Tibial artery (tissue), 4 donors: Measurements from ENCODE around the gene NCOR2.

Source experiments
- DNase-seq, 2 donors: peaks; one replicate each; pipeline ENCODE4 v3.0.0-alpha.2; 2019
- H3K27ac ChIP-seq, 2 donors: fragments of 200-600 bp; sonication (generic) in 1 of 2; 1 replicate in 1 of 2; 2 replicates in 1 of 2; pipeline ENCODE4 v1.5.1; 2018 to 2019; ENCODE audit warnings: mild to moderate bottlenecking in 1 of 2
- H3K27me3 ChIP-seq, 2 donors: fragments of 200-600 bp; sonication (generic) in 1 of 2; one replicate each; pipeline versions ENCODE4 v1.5.1 to v1.6.0; 2016 to 2019
- H3K36me3 ChIP-seq, 3 donors: fragments of 200-600 bp; sonication (generic) in 2 of 3; one replicate each; pipeline ENCODE4 v1.5.1; 2016 to 2019; ENCODE audit warnings: mild to moderate bottlenecking in 2 of 3
- H3K4me1 ChIP-seq, 4 donors: fragments of 200-600 bp; sonication (generic) in 2 of 4; 1 replicate in 3 of 4; 2 replicates in 1 of 4; pipeline ENCODE4 v1.5.1; 2016 to 2019
- H3K4me3 ChIP-seq, 2 donors: fragments of 200-600 bp; sonication (generic) in 1 of 2; 1 replicate in 1 of 2; 2 replicates in 1 of 2; pipeline ENCODE4 v1.5.1; 2018 to 2019; ENCODE audit warnings: mild to moderate bottlenecking in 2 of 2
- H3K9me3 ChIP-seq, 3 donors: fragments of 200-600 bp; sonication (generic) in 1 of 3; one replicate each; pipeline ENCODE4 v1.5.1; 2016 to 2019
- CTCF ChIP-seq, 2 experiments: fragments of 200-600 bp in 1 of 2; fragments of 450-650 bp in 1 of 2; IDR thresholded peaks; one replicate each; pipeline ENCODE4 v1.5.1; 2017 to 2019; ENCODE audit warnings: antibody characterized with exemption in 2 of 2, mild to moderate bottlenecking in 1 of 2, moderate library complexity in 1 of 2
- intact Hi-C: fragments of 100-400 bp; cut with DNase I; formaldehyde crosslinking; loops from one replicate; pipeline ENCODE4 v1.15.0; 2023; ENCODE audit warnings: low total_unique reads

NCOR2 gene

GRCh38 chr12:124560146-124560890 is 7.1 kb downstream of the NCOR2 start:
- no peaks in the 10 kb centered on the region for H3K9me3 ChIP-seq
- H3K4me1 ChIP-seq = peaks cover 0 to 81% (median 47%) of the 10 kb centered on the region in 4 donors
- no peak overlapping the region for H3K4me3 ChIP-seq
- H3K27me3 ChIP-seq = no peaks in the 10 kb centered on the region
- H3K27ac ChIP-seq = no peak overlapping the region
- intact Hi-C loops = no loop called here
- H3K36me3 ChIP-seq = no peaks in the 10 kb centered on the region
- DNase-seq = no peak
- TF ChIP-seq CTCF (IDR thresholded peaks at IDR 0.05) = no peak

- no peak overlapping the region for H3K27ac ChIP-seq
- H3K27me3 ChIP-seq = no peaks in the 10 kb centered on the region
- H3K4me1 ChIP-seq = peaks cover 0 to 81% (median 45%) of the 10 kb centered on the region in 4 donors
- no peak for DNase-seq
- no peak overlapping the region for H3K4me3 ChIP-seq
- H3K9me3 ChIP-seq = no peaks in the 10 kb centered on the region
- intact Hi-C loops = no loop called here
- TF ChIP-seq CTCF (IDR thresholded peaks at IDR 0.05) = no peak
- no peaks in the 10 kb centered on the region for H3K36me3 ChIP-seq
Observed at GRCh38 chr12:124559182-124560017, 8.0 kb downstream of the NCOR2 start.

- Histone ChIP-seq H3K4me1 (peaks cover 0 to 79% (median 44%) of the 10 kb centered on the region in 4 donors), H3K27ac (no peak overlapping the region), H3K4me3 (no peak overlapping the region), H3K36me3 (no peaks in the 10 kb centered on the region), H3K9me3 (no peaks in the 10 kb centered on the region), H3K27me3 (no peaks in the 10 kb centered on the region)
- DNase-seq = no peak
- TF ChIP-seq CTCF (IDR thresholded peaks at IDR 0.05) = no peak
- intact Hi-C loops = no loop called here
Observed at GRCh38 chr12:124558313-124558712, 9.1 kb downstream of the NCOR2 start.

- intact Hi-C loops = no loop called here
Observed at GRCh38 chr12:124557518-124558223, 9.7 kb downstream of the NCOR2 start.

More at GRCh38 chr12:124557518-124558223, 9.7 kb downstream of the NCOR2 start:
- Histone ChIP-seq H3K4me1 (peaks cover 0 to 75% (median 41%) of the 10 kb centered on the region in 4 donors), H3K27ac (no peak overlapping the region), H3K4me3 (no peak overlapping the region), H3K36me3 (no peaks in the 10 kb centered on the region), H3K9me3 (no peaks in the 10 kb centered on the region), H3K27me3 (no peaks in the 10 kb centered on the region)
- DNase-seq = no peak
- no peak for TF ChIP-seq CTCF (IDR thresholded peaks at IDR 0.05)
